Uterus (tissue), 2 donors: Measurements from ENCODE around the gene ERC2.

ENCODE experiments used
- POLR2A ChIP-seq, 2 donors: fragments of 450-650 bp; IDR thresholded peaks; one replicate each; pipeline ENCODE4 v1.6.1; 2016; ENCODE audit warnings: antibody characterized with exemption in 2 of 2, mild to moderate bottlenecking in 1 of 2, moderate library complexity in 1 of 2
- TF ChIP-seq, protein P1 (sequence below), 4 experiments: fragments of 200-600 bp in 2 of 4; fragments of 450-650 bp in 2 of 4; sonication (generic) in 2 of 4; IDR thresholded peaks; one replicate each; pipeline ENCODE4 v1.5.1; 2016 to 2019; ENCODE audit warnings: antibody characterized with exemption in 4 of 4, mild to moderate bottlenecking in 2 of 4, moderate library complexity in 1 of 4

GRCh38 chr3:55880357-55880756, 587.9 kb downstream of the ERC2 start:
- TF ChIP-seq, protein P1, sequence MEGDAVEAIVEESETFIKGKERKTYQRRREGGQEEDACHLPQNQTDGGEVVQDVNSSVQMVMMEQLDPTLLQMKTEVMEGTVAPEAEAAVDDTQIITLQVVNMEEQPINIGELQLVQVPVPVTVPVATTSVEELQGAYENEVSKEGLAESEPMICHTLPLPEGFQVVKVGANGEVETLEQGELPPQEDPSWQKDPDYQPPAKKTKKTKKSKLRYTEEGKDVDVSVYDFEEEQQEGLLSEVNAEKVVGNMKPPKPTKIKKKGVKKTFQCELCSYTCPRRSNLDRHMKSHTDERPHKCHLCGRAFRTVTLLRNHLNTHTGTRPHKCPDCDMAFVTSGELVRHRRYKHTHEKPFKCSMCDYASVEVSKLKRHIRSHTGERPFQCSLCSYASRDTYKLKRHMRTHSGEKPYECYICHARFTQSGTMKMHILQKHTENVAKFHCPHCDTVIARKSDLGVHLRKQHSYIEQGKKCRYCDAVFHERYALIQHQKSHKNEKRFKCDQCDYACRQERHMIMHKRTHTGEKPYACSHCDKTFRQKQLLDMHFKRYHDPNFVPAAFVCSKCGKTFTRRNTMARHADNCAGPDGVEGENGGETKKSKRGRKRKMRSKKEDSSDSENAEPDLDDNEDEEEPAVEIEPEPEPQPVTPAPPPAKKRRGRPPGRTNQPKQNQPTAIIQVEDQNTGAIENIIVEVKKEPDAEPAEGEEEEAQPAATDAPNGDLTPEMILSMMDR (IDR thresholded peaks at IDR 0.05), result no peak
- no peak for TF ChIP-seq POLR2A (IDR thresholded peaks at IDR 0.05)
